ENCODE measurements around the gene SH3BGRL2.

- TF ChIP-seq USF2 (IDR thresholded peaks at IDR 0.05; ENCODE audit: low read depth, low read length) (no peak), CTCF (conservative IDR thresholded peaks at IDR 0.05; ENCODE audit: low read depth, low read length) (no peak), RFX5 (IDR thresholded peaks at IDR 0.05; ENCODE audit: low read depth, low read length) (no peak), RAD21 (IDR thresholded peaks at IDR 0.05; ENCODE audit: low read length) (no peak), POLR2A (IDR thresholded peaks at IDR 0.05; ENCODE audit: low read depth, low read length) (no peak), MAZ (IDR thresholded peaks at IDR 0.05; ENCODE audit: borderline replicate concordance, low read depth, low read length) (no peak)
Measured at GRCh38 chr6:79686707-79687309, 55.7 kb downstream of the SH3BGRL2 start.

All from IMR-90 (cell line).